IPS DF 4.7 (cell line): ENCODE data around the gene RNF207.

Source experiments
- DNase-seq: peaks from one replicate; pipeline ENCODE4 v3.0.0-alpha.2; 2013; ENCODE audit warnings: low spot score; ENCODE audit errors: extremely low read depth

The RNF207 gene

DNA sequence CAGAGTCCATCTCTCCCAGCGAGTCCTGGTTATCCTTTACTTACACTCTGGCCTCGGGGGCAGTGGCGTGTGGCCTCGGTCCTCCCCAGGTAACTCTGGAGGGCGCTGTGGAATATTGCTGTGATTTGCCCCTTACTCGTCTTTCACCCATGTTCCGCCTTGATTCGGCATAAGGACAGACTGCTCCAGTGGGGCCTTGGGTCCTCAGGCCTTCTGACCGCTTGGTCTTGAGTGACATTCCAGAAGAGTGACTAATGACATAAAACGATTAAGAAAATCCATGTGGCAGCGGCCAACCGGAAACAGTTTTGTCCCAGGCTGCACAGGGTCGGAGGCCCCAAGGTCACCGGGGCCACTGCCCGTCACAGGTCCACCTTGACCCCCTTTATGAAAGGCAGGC lies 18.8 kb downstream of the RNF207 start:
- DNase-seq = no peak

DNA sequence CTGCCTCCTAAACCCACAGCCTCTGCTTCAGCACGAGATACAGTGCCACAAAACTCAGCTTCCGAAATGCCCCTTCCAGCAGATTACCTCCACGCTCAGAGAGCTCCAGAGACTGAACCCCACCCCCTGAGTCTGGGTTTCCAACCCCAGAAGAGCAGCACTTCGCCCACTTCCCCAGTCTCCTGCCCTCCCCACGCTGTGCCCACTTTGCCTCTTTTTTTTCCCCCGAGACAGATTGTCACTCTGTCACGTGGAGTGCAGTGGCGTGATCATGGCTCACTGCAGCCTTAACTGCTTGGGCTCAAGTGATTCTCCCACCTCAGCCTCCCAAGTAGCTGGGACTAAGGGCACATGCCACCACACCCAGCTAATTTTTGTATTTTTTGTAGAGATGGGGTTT lies 19.7 kb downstream of the RNF207 start:
- no peak for DNase-seq

DNA sequence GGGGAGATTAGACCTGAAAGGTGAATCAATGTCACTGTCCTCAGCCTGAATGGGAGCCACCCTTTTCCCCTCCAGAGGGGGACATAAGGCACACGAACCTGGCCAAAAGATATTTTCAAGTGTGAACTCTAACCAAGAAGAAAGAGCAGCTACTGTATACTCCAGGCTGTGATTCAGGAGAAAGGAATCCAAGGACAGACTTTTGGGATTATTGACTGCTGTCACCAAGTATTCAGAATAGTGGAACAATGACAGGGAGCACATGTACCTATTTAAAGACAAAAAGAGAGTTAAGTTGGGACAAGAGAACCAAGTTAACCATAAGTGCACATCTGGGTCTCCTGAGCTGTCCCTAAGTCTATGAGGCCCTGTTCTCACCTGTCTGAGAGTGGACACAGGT lies 27.5 kb downstream of the RNF207 start:
- DNase-seq = no peak

DNA sequence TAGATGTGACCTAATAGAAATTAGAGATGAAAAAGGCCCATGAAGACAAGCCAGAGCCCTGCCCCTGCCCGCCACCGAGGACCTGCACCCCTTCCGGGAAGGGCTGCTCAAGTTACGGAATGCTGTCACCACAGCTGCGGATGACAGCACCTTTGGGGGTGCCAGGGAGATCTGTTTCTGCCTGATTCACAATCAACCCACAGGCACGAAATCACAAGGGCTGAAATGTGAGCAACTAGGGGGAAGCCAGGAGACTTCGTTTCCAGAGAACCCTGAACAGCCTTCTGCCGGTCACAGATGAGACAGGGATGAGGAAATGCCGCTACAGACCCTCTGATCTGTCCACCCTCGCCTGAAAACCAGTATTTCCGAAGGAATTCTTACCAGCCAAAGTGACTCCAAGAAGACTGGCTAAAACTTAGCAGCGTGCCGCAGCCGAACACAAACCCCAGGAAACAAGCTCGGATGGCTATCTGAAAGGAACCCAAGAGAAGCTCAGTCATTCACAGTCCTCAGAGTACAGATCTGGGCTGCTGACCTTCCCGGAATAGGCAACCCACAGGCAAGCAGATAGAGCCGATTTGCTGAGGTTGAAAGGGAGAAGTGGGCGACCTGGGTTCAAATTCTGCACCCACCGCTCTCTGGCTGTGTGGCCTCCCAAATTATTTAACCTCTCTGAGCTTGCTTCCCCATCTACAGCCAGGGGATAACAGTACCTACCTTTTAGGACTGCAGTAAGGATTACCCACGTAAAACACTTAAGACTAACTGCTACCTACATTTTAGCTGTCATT lies 28.8 kb downstream of the RNF207 start:
- DNase-seq = no peak

DNA sequence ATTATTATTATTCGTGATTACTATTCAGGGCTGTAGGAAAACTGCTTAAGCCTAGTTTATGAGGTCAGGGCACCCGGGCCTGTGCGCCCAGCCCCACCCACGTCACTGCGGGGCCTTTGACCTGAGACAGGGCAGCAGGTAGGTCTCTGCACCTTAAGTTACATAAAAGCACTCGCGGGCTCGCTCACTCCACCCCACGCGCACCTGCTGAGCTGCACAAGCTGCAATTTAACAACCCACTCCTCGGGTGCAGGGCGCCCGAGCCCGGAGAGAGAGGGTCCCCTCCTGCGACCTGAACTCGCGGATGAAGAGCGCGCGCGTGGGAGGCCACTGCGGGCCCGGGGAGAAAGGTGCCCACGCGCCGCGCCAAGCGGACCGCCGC lies 29.4 kb downstream of the RNF207 start:
- DNase-seq = no peak

DNA sequence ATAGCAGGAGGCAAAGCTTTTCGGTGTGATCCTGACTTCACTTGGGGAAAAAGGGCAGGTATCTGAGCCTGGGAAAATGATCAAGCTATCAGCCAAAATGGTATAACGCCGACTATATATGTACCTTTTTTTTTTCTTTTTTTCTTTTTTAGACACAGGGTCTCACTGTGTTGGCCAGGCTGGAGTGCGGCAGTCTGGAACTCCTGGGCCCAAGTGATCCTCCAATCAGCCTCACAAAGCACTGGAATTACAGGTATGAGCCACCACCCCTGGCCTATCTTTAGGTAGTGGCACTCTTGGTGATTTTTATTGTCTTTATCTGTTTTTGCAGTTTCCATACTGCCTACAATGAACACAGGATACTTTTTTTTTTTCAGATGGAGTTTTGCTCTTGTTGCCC lies 31.2 kb downstream of the RNF207 start:
- no peak for DNase-seq

DNA sequence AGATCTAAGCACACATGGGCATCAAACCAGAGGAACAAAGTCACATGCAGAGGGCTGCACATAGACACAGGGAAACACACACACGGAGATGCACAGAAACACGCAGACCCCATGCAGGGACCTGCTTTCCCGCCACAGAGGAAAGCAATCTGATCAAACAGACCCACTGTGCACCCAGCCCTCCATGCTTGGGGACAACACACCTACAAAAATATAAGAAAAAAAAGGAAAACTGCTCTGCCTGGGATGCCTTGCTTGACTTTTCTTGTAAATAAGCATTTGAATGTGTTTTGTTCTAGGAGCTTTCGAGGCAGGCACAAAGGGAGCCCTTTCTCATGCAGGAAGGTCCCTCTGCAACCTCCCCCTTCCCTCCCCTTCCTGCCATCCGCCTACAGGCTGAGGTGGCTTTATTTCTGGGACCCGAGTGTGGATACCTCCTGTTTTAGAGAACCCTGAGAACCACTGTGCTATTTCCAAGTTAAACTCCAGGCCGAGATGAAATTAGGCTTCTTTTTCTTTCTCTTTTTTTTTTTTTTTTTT lies 33.4 kb downstream of the RNF207 start:
- no peak for DNase-seq

DNA sequence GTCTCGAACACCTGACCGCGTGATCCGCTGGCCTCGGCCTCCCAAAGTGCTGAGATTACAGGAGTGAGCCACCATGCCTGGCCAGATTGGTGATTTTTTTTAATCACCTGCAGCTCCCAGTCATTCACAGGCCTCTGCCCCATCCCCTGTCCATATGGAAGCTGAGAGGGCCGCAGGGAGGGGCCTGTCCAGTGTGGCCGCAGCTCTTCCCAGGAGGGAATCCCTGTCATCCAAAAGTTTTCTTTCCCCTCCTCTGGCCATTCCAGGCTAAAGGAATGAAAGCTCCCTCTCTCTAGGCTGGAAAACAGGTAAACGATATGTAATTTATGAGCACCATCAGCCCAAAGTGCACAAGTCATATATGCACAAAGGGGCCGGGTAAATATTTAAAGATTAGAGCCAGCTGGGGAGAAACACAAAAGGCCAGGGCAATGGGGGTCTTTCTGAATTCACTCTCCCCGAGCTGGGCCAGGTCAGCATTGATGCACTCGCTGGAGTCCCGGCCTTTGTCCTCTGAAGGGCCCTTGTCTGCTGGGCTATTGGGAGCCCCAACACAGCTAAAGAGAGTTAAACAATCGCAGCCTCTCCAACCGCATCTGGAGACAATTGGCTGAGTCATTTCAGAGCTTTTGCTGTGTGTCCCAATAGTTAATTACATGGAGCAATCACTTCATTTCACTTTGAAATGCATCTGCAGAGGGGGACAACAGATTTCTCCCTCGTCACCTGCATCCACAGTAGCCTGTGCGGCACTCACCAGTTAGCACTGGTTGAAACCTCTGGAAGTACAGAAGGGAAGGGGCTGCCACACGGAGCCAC lies 34.2 kb downstream of the RNF207 start:
- no peak for DNase-seq

DNA sequence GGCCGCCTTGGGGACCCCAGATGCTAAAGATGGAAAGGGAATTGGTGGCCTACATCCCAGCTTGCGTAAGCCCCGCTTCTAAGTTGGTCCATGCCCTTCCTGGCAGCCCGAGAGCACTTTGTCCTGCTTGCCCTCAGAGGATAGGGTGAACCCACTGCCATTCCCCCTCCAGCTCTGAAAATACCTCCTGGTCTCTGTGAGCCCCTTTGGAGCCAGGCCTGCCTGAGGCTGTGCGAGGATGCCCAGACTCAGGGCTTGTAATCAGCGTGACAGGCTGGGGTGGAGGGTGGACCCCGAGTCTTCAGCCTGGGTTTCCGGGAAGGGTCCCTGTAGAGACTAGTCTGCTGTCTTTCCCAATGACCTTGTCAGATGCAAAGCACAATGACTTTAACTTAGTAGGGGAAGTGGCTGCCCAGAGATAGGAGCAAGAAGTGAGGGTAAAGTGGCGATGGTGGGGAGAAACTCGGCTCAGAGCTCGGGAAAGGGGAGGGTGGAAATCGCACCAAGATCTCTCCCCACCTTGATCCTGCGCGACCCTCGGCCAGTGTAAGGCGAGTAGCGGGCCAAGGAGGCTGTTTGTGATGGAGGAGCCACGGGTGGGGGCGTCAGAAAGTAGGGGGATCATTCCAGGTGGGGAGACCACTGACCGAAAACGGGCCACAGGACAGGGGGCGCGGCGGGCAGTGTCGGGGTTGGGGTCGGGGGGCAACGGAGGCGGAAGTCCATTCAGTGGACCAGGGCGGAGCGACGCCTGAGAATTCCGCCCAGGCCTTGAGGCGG lies 35.4 kb downstream of the RNF207 start:
- no peak for DNase-seq

DNA sequence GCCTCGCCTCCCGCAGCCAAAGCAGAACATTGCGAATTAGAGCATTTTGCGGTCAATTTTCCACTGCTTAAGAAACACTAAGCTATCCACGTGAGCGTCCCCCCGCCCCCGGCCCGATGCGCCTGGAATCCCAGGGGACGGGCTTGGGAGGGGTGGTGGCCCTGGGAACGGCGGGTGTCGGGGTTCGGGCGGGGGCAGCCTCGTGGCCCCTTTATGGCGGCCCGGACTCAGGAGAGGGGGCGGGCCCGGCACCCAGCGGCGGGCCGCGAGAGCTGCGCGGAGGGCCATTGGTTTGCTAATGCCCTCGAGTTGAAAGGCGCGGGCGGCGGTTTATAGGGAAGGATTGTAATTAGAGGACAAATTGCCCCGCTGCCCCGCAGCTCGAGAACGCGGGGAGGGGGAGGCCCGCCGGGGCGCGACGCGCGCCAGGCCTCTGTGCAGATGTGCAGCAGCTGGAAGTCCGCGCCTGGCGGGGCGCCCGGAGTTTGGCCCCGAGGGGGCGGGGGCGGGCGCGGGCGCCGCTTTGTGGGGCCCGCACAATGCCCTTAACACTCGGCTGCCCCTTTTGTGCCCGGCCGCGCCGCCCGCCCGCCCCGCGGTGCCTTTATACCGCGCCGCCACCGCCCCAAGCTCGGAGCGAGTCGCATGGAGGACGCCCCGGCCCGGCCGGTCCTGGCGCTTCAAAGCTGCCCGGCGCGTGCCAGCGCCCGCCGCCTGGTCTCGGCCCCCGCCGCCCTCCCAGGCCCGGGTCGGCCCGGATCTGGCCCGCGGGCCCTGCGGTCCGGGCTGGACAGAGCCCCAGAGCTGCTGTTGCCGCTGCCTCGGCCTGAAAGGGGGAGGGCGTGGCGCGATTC lies 36.2 kb downstream of the RNF207 start:
- DNase-seq = no peak

DNA sequence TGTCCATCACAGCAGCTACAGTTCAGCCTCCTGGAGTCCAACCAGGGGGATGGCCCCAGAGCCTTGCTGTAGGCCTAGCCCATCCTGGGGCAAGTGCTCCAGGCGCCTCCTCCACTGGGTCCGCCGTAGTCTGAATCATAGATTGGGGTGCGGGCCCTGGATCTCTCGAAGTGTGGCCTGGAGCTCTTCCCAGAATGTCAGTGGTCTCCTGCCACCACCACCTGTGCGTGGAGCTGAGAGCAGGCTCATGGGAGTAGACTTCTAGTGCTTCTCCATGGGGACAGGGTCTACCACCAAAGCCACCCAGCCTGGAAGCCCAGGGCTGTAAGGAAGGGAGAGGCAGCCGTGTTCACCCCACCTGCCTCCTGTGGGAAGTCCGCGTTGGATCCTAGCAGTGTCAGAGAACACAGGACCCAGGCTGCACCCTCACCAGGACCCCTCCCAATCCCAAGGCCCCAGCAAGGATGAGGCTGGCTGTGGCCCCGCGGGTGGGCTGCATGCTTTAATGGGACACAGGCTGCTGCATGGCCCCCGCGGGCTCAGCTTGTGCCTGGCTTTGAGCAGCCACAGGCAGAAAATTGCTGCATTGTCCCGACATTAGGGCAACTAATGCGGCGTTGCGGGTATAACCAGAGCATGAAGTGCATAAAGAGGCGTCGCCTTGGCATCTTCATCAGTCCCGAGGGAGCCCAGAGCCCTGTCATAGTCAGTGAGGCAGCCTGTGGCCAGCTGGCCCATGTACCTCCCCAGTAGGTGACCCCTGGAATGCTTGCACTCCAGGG lies 37.3 kb downstream of the RNF207 start:
- DNase-seq = no peak

DNA sequence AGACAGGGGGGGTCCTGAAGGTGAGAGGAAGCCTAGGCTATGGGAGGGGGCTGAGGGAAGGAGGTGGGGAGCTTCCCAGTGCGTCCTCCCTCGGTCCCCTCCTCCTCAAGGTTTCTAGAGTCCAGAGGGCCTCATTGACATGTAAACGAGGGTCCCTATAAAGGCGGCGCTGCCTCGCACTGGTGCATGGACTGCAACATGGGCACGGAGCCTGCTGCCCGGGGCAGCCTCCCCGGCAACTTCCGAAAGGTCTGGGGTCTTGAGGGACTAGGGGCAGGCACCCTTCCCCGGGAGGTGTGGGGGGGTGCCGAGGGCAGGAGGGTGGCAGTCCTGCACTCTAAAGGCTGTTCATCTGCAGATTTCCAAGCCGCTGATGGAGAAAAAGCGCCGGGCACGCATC lies 38.1 kb downstream of the RNF207 start, which contains the start of gene HES3:
TSS of gene HES3 (plus strand) at position 187 of the 400 bp plus-strand sequence. CDS start at position 374, 187 bp downstream.
- no peak for DNase-seq

DNA sequence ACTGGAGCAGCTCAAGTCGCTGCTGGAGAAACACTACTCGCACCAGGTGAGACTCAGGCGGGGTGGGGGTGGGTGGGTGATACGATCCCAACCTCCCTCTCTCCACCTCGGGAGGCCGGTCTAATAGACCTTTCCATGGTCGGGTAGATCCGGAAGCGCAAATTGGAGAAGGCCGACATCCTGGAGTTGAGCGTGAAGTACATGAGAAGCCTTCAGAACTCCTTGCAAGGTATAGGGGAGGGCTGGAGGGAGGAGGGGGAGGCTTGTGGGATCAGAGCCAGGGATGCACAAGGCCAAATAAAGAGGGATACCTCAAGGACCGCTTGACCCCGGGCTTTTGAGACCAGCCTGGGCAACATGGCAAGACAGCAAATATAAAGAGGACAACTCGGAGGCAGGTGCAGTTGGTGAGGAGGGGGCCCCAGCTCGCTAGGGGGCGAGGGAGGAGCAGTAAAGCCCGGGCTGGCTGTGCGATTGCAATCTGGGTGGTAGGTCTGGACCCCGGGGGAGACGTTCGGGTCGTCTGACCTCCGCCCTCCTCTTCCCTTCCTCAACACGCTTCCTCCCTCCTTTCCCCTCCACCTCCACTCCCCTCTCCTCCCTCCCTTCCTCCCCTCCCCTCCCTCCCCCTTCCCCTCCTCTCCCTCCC lies 38.6 kb downstream of the RNF207 start:
- DNase-seq = no peak

DNA sequence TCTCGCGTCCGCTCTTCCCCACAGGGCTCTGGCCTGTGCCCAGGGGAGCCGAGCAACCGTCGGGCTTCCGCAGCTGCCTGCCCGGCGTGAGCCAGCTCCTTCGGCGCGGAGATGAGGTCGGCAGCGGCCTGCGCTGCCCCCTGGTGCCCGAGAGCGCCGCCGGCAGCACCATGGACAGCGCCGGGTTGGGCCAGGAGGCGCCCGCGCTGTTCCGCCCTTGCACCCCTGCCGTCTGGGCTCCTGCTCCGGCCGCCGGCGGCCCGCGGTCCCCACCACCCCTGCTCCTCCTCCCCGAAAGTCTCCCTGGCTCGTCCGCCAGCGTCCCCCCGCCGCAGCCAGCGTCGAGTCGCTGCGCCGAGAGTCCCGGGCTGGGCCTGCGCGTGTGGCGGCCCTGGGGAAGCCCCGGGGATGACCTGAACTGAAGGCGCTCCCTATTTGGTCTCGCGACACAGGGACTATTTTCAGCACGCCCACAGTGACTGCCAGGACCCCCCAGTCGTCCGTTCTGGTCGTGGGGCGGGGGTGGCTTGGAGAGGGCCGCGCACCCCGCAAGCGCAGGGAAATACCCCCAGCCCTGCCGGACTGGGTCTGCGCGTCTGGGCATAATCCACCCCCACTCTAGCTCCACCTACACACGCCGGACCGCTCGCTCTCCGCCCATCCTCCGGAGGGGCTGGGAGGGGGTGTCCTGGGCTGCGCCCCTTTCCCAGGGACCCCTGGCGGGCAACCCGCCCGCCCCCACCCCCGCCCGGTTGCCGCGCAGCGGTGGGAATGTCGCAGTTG lies 39.4 kb downstream of the RNF207 start:
- no peak for DNase-seq

DNA sequence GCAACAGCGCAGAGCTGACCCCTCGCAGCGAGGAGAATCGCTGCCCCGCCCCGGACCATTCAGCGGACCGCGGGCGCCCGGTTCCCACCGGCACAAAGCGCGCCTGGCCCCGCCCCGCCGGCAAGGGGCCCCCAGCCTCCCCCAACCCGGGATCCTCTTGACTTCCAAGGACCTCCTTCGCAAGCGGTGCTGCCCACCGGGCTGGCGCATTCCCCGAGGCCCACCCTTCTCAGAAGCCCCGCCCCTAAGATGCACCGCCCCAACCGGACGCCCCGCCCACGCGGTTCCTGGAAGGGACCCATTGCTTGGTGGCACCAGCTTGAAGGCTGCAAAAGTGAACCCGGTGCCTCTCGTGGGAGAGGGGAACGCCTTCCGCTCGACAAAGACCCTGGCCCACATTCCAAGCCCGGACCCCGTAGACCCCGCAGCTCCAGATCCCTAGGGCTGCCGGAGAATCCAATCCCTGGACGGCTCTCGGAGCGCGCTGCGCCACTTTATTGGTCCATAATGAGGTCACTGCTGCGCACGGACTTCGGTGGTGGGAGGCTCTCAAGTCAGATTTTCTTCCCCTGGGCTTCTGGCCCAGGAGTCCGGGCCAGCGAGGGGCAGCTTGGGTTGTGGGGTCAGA lies 40.1 kb downstream of the RNF207 start:
- no peak for DNase-seq

DNA sequence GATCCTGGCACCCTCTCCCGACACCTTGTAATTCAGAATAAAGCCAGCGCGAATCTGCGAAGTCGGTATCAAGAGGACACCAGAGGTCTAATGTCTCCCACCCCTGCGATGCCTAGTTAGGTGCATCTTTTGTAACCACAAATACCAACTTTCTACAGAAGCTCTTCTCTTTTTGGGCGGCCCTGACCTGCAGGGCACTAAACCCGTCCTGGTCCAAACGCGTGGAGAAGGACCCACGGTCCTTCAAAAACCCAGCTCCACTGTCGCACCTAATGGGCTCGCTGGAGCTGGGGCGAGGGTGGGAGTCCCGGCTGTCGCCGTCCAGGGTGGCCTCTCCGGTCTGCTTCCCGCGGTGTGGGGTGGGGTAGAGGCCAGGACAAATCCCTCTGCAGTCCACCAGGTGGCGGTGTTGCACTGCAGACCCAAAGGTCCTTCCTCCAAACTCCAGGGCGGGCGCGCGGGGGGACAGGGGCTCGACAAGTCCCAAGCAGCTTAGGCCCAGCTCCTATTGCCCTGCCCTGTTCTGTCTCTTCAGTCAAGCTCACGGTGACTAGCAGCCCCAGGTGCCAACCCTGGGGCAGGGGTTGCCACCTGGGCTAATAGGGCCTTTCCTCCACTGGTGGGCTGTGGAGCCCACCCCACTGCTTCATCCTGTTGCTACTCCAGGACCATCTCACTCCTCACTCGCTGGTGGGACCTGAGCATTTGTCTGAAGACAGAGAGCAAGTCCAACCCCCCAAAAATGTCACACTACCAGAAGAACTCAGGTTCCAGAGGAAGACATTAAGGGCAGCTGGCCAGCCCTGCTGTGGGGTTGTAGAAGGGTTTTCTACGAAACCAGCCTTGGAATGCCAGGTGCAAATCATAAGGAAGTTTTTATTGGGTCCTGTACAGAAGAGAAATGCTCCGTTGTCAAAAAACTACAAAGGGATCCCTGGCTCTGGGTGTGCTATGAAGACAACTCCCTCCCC lies 40.9 kb downstream of the RNF207 start:
- DNase-seq = no peak

DNA sequence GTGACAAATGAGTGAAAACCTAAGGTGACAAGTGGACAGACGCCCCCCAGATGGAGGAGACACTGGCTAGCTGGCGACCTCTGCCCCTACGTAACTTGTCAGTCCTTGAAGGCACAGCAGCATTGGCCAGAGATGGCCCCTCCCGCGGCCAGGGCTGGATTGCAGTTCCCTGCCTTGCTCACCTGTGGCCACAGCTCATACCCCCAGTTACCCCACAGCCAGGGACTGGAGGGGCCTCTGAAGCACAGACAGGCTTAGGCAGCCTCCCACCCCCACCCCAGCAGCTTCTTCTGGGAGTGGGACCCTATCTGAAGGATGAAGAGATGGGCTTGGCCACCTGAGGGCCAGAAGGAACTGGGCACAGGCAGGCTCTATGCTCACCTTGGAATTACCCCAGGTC lies 41.7 kb downstream of the RNF207 start:
- DNase-seq = no peak
